Dermis blood vessel endothelial cell (primary cell): Measurements from ENCODE around the gene TSPAN14. TPM values are rescaled to one million over a fixed set of nuclear protein-coding genes. Genes with fewer than 3 reads are reported as not detected.

Experiments
- DNase-seq: peaks from one replicate; pipeline ENCODE4 v3.0.0; 2010
- total RNA-seq: library from RNA; depleted of rRNA; stranded (reverse); fragments of >200 nt; gene quantifications from 2 replicates; pipeline ENCODE4 v1.2.3, GENCODE V29; 2014

The TSPAN14 gene
- total RNA-seq, 1 donor from 2014 or later: 91.0 TPM

DNA sequence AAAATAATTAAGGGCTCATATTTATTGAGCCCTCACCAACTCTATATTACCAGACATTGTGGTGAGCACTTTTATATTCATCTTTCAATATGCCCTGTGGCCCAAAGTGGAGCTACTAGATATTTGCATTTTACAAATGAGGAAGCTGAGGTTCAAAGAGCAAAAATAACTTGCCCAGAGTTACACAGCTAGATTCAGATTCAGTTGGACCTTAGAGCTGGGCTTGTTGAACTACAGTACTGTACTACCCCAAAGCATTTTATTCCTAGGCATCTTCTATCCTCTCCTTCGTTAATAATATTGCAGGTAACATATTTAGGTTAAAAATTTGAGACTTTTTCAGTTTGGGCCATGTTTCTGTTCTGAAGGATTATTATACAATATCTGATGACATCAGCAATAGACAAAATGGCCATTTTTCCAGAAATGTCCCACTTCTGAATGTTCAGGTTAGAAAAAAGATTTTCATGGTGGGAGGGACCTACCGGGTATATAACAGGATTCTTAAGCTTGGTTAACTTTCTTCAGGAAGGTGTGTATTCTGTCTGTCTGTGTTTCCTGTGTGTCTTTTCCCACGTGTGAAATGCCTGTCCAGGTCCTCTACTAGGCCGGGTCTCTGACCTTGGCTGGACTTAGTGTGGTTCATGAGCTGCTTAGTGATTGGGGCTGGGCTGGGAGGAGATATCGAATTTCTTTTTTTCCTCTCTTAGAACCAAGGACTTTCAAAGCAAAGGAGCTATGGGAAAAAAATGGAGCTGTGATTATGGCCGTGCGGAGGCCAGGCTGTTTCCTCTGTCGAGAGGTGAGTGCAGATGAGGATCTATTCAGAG lies 32.2 kb upstream of the TSPAN14 start:
- DNase-seq: no peak

DNA sequence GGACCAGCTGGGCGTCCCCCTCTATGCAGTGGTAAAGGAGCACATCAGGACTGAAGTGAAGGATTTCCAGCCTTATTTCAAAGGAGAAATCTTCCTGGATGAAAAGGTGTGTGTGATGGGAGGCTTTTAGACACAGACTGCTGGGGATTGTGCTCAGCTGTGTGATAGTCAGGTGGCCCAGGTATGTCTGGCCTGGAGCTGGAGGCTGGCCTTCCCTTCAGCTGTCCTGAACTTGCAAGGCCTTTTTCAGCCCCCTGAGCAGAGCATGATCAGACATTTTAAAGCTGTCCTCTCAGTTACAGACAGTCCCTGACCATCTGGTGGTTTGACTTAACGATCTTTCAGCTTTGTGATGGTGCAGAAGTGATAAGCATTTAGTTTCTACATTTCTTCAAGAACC lies 28.2 kb upstream of the TSPAN14 start:
- DNase-seq: no peak

DNA sequence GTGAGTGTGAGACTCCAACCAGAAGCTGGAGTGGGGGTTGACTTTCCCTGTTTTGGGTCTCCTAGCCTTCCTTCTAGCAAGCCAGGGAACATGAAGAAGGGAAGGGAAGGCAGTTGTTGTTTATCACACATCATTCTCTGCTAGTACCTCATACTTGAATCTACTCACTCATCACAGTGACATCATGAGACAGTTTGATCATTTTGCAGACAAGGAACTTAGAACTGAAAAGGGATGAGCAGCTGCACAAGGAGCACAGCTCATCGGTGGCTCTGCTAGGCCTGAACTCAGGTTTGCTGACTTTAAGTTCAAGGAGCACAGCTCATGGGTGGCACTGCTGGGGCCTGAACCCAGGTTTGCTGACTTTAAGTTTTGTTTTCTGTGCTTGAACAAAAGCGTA lies 26.6 kb upstream of the TSPAN14 start:
- no peak for DNase-seq

DNA sequence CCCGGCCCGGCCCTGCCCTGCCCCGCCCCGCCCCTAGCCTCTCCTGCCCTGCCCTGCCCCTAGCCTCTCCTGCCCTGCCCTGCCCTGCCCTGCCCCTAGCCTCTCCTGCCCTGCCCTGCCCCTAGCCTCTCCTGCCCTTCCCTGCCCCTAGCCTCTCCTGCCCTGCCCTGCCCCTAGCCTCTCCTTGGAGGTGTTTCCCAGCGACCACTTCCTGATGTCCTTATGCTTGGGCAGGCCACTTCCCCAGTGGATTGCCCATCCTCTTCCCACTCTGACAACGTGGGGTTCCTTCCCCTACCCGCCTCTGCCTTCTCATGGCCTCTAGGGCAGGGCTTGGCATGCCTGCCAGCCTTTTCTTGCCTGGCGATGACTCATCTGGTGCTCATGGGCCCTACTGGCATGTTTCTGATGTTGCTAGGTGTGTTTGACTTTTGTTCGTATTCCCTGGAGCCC lies 24.6 kb upstream of the TSPAN14 start:
- peak; percentile 58 for DNase-seq

DNA sequence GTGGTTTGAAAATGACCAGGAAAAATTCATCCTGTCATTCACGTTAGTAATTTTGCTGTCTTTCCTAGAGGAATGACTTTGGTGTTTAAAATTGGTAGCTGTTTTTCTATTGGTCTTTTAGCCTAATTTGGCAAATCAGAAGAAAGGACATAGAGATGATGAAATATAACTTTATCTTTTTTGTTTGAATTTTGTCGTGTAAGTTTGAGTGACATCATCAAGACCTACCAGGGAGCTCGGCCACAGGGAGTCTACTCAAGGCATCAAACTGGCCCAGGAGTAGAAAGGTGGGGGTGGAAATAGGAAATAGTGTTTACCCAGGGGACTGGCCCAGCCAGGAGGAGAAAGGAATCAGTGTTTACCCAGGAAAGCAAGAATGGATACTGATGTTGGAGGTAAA lies 21.0 kb upstream of the TSPAN14 start:
- no peak for DNase-seq

DNA sequence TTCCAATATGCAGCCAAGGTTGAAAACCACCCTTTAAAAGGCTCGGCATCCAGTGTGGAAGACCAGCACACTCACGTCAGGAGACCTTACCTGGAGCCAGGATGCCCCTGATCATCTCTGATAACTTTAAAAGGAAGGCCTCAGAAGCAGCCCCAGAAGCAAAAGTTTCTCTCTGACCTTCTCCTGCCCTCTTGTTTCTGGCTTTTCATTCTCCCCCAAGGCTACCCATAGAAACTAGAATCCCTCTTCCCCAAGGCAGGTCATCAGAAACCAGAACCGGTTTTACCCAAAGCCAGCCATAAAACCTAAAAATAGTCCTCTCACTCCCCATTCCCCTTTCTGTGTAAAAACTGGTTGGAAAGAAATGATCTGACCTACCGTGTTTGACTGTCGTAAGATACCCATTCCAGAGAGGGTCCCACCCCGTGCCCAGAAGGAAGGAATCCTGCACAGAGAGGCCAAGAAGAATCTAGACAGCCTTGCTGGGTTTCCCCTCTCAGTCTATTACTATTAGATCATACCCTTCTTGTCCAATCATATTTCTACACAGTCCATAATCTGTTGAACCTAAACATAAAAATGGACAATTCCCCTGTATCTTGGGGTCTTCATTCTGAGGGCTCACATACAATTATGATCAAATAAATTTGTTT lies 17.5 kb upstream of the TSPAN14 start:
- no peak for DNase-seq

DNA sequence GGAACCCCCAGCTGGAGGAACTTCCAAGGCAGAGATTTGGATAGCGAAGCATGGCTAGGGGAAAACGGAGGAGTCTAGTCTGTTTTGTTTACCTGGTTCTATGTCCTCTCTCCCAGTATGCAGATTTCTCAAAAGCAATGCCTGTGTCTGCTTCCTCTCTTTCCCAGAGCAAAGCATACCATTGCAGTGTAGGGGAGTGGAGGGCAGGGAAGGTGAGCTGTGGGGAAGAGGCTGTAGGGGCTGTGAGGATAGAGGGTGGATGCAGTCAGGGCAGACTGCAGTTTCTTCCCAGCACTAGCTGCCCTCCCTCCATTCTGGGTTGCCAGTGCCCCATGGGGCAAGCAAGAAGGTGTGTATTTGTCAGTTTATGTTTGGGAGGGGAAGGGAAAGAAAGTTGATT lies 16.9 kb upstream of the TSPAN14 start:
- no peak for DNase-seq

DNA sequence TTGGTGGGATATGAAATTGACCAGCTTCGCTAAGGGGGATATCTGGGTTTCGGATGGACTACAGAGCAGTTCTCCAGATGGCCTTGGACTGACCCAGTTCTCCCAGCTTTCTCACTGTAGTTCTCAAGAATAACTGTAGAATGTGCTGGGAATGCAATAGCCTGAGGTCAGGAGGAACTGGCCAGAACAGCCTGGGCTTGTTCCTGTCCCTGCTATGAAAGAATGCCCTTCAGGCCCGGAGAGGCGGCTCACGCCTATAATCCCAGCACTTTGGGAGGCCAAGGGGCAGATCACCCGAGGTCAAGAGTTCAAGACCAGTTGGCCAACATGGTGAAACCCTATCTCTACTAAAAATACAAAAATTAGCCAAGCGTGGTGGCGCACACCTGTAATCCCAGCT lies 12.3 kb upstream of the TSPAN14 start:
- DNase-seq: no peak

DNA sequence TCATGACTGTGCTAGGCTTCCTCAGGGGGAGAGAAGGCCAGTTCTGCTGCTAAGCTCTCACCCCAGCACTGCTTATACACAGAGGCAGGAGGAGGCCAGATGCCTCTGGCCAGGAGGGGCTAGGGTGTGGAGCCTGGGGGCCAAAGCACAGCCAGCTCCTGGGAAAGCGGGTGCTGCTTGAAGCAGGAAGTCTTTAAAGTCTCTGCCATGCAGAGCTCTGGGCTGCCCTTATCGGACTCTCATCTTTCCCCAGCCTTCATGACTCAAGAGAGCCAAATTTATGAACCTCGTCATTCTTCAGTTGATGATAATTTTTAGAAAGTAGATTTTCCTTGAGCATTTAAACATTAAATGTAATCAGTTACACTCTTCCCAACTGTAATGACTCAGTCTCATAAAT lies 11.2 kb upstream of the TSPAN14 start:
- no peak for DNase-seq

DNA sequence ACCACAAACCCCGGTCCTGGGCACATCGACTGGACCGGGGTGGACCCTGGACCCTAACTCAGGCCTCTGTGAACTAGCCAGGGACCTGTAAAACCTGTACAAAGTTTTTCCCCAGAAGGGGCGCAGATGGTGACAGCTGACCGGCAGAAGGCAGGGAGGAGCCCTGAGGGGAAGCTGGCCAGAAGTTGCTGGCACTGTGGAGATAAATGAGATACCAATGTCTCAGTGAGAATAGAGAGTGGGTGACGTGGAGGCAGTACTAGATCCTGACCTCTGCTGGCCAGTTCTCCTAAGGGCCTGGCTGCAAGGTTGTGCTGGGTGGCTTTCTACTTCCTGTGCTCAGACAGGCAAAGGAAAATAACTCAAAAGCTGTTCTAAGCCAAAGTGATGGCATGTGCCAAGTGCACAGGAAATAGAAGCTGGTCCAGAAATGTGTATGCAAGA lies 10.6 kb upstream of the TSPAN14 start:
- peak; percentile 65 for DNase-seq

DNA sequence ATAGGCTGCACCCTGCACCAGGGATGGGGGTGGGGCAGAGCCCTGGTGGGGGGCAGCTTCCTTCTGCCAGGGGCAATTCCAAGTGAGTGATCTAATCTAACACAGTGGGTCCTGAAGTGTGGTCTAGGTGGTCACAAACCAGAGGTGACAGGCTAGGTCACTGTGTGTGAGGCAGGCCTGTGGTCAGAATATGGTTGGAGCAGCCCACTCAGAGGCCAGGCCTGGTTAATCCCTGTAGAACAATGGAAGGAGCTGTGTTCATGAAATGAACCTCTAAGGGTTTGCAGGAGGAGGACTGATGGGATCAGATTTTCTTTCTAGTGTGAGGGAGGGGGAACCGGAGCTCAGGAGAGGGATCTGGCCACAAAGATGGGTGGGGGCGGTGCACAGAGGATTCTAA lies 10.0 kb upstream of the TSPAN14 start:
- no peak for DNase-seq

DNA sequence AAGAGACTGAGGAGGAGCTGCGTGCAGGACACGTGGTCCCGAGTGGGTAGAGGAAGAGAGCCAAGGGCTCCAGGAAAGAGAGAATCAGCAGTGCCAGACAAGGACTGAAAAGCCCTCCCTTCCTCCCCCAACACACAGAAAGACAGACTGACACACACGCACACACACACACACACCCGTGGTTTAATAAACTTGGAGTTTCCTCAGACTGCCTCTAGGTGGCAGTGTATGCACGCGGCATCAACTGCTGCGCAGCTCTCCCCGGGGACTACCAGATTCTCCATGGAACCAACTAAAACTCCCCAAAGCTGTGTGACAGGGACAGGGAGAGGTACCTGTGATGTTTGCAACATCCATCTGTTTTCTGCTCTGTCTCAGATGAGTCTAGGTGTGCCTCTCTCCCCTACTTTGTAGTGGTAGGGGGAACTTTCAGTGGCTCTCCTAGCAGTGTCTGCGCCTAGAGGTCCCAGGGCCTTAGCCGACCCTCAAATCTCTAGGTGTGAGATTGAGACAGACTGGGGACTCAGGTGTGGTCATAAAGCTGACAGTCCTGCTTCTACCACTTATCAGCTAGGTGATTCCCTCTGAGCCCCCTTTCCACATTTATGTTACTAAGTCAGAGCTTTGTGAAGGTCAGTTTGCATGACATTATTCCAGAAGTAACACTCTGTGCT lies 9.3 kb upstream of the TSPAN14 start:
- peak; percentile 83 for DNase-seq

DNA sequence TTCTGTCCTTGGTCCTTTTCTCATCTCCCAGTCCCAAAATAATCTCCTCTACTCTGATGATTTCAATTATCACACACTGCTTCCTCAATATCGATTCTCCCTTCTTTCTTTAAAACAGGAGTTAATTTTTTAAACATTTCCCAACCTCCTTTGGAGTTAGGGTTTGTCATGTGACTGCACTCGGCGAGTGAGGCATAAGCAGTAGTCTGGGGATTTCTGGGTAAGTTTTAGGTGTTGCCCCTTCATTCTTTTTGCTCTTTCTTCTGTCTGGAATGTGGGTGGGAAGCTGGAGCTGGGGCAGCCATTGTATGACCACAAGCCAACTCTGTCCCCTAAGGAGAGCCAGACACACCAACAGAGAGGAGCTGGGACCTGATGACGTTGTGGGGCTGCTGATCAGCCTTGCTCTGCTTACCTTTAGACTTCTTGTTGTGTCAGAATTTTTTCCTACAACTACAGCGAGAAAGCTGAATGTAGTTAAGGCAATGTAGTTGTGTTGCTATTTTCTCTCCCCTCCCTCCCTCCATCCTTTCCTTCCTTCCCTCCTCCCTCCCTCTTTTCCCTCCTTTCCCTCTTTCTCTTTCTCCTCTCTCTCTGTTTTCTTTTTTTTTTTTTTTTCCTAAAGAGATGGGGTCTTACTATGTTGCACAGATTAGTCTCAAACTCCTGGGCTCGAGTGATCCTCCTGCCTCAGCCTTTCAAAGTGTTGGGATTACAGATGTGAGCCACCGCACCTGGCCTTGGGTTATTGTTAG lies 6.5 kb upstream of the TSPAN14 start:
- DNase-seq: no peak

DNA sequence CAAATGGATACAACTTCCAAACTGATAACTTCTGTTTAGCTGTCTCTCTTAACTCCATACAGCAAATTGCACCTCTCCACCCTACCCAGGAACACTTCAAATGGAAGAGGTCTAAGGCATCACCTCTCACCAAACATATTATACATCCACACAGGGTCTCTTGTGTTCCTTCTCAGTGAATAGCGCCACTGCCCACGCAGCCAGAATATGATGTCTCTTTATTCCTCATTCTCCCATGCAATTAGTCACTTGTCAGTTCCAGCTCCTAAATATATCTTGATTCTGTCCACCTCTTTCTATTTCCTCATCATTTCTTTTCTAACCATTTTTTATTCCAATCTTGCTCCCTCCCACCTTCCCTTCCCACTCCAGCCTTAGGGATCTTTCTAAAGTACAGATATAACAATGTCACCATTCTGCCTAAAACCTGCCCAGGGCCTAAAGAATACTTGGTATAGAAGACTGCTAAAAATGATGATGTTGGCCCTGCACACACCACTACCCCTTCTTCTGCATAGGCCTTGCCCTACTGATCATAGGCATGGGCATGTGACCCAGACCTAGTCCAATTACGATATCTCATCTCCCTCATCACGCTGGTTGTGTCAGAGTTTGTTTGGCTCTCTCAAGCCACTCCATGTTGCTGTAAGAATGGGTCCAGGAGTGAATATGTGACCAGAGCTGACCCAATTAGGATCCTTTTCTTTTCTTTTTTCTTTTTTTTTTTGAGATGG lies 5.7 kb upstream of the TSPAN14 start:
- no peak for DNase-seq

DNA sequence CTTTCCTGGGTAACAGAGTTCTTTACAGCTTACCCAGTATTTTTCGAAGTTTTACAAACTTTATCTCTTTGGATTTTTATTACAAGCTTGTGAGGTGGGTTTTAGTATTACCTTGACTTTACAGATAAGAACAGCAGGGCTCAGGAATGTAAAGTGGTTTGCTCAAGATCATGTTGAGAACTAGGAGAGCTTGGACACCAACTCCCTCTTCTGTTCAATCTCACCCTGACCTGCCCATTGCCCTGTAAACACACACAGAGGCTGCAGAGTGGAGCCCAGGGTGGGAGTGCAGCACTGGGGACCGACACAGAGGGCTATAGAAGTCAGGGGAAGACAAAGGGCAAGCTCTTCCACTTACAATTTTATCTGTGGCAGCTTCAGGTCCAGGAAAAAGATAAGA lies 4.6 kb upstream of the TSPAN14 start:
- DNase-seq: no peak

DNA sequence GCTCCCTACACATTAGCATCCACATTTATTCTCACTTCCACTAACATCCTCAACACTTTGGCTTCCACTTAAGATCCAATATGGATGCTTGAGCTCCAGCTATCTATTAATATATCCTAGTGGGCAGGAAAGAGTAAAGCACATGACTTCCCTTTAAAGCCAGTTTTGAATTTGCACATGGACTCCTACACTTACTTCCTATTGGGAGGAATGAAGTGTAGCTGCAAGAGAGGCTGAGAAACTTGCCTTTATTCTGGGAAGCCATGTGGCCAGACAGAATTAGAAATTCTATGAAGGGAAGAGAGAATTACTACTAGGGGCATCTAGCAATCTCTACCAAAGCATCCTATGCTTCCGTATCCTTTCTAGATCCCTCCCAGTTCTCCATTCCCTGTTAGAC lies 3.0 kb upstream of the TSPAN14 start:
- no peak for DNase-seq

DNA sequence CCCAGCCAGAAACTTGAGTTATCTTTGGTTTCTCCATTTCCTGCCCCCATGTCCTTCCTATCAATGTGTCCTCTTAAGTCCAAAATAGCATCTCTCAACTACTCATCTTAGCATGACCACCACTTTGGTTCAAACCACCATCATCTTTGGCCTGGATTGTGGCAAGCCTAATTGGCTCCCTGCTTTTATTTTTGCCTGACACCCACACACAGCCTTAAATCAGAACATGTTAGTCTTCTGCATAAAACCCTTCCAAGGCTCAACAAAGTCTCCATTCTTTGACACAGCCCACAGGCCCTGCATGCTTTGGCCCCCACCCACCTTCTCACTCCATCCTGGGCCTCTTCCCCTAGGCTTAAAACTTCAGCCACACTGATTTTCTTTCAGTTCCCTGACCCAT lies 2.0 kb upstream of the TSPAN14 start:
- DNase-seq: no peak

DNA sequence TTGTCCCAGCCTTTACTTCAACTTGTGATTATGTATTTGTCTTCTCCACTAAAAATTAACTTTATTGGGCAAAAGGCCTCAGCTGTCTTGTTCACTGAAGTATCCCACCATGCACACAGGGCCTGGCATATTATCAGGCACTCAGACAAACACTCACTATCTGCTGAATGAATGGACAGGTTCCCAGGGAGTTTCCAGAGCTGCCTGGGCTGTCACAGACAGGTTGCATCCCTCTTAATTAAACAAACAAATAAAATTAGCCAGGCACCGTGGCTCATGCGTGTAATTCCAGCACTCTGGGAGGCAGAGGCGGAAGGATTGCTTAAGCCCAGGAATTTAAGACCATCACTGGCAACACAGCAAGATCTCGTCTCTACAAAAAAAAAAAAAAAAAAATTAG lies 1.5 kb upstream of the TSPAN14 start:
- DNase-seq: no peak

DNA sequence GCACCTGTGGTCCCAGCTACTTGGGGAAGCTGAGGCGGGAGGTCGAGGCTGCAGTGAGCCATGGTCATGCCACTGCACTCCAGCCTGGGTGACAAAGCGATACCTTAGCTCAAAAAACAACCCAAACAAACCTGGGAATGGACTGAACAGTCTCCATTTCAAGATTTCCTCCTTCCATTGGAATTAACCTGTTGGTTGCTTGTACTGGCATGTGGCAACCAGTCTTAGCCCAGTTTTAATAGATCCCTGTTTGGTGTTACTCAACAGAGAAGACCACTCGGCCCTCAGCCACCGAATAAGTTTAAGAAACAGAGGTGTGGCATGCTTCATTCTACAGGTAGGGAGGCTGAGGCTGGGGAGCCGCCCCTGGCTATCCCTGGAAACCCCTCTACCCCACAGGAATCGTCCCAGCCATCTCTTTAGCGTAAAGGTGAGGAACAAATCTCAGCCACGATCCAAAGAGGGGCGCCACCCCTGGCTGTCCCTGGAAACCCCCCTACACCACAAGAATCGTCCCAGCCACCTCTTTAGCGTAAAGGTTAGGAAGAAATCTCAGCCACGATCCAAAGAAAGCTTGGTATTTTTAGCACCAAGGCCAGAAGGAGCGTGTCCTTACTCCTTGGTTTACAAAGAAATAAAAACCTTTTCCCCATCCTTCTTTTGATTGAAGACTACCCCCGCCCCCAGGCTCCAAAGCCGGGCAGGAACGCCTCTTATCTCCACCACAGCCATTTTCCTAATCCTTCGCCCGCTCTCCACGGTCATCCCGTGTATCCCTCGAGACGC lies 861 bp upstream of the TSPAN14 start:
- DNase-seq: no peak

DNA sequence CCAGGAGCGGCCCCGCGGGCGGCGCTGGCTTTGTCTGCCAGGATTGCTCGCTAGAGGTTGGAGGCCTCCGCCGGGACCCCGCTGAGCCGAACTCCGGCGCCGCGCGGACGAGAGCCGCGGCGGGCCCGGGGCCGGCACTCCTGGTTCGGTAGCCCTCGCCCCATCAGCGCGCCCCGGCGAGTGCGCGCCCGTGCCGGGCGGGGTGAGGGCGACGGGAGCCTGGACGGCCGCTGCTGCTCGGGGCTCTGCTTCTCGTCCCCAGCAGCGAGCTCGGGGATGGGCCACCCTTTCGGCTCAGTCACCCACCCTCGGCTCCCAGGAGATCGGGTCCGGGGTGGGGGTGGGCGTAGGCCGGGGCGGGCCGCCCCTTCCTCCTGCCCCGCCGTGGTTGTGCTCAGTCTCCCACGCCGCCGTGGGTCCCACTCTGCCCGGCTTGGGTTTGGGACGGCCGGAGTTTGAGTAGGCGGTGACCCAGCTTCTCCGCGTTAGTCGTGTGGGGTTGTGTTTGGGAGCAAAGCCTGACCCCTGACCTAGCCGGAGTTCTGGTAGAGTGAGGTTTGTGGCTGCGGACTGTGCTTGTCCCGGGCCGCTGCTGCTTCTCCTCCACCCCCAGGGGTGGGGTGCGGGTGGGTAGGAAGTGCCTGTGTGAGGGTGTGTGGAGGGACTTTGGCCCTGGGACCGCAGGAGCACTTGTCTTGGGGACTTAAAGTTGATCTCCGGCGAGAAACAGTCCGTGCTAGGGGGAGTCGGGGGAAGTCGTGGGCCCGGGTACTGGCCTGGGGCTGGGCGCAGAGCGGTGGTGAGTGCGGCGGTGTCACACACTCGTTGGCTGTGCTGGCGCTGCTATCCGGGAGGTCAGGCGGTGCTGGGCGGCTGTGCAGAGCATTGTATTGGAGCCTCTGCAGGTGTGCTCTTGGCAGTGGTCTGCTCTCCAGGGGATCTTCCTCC lies 677 bp downstream of the TSPAN14 start:
- peak; percentile 59 for DNase-seq
